NCI-H1105 treated with DMSO at 0.1 percent for 48 hours (cell line): ENCODE data around the gene CEP57L1.
"Not testable (repeated sequence)": the region's sequence is repeated elsewhere in the genome, so short reads cannot be mapped to it uniquely, and the experiment has no call there.

Experiments
- DNase-seq: peaks from one replicate; lab custom pipeline; 2025; lab: John Stamatoyannopoulos, UW

Gene CEP57L1

GRCh38 chr6:109172101-109172746 is 76.9 kb downstream of the CEP57L1 start:
- no peak for DNase-seq

DNA sequence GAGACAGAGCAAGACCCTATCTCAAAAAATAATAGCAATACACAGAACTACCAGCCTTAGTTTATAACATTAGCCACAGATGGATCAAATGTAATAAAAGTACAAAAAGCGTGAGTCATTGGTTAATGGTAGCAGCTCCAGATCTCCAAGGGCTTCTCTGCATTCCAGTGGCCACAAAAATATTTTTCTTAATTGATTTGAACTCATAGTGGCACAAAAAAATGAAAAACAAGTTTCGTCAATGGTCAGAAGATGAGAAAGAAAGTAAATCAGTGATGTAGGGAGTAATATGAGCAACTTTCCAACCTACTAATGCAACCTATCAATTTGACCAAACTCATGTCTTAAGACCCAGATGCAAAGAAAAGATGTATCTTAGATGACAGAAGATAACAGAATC is 79.6 kb downstream of the CEP57L1 start:
- no peak for DNase-seq

DNA sequence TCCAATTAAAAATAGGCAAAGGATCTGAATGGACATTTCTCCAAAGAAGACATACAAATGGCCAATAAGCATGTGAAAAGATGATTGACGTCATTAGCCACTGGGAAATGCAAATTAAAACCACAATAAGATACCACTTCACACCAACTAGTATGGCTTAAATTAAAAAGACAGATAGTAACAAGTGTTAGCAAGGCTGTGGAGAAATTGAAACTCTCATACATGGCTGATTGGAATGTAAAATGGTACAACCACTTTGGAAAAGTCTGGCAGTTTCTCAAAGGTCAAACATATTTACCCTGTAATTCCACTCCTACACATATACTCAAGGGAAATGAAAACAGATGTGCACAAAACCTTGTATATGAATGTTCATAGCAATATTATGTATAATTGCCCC is 83.6 kb downstream of the CEP57L1 start:
- no peak for DNase-seq

GRCh38 chr6:109179507-109179906 is 84.2 kb downstream of the CEP57L1 start:
- DNase-seq, result no peak

- no peak for DNase-seq
Observed at GRCh38 chr6:109182578-109182977, 87.3 kb downstream of the CEP57L1 start.

GRCh38 chr6:109183109-109183650 is 87.9 kb downstream of the CEP57L1 start:
- DNase-seq, result peak; percentile 8

DNA sequence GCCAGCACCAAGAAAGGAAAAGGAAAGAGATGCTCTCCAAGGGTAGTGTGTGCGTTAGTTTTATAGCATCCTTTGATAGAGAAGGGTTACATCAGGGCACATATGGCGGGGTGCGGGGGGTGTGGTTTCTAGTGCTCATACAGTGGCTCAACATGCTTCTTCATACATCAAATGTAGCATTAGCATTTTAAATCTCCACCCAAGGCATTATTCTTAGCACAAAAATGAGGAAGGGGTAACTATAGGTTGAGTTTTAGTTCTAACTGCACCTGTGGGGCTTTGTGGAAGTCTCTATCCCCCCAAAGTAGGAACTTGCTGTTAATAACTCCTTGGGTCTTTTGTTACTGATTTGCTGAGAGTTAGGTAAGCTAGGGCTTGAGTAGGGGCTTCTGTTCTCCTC is 89.3 kb downstream of the CEP57L1 start:
- no peak for DNase-seq

DNA sequence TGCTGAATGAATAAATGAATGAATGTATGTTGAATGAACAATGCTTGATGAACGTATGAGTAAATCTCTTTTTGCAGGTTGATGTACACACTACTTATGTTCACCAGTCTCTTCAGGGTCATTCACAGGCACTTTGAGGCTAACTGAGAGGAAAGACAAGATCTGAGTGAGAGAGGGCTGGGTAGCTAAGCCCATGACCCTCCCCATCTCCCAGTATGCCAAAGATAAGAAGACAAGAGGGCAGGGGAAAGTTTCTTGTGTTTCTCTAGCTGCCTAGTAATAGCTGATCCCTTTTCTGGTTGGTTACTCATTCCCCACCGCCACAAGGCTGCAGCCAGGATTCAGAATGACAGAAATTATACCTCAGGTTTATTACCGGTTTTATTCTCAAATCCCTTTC is 90.7 kb downstream of the CEP57L1 start:
- no peak for DNase-seq

DNA sequence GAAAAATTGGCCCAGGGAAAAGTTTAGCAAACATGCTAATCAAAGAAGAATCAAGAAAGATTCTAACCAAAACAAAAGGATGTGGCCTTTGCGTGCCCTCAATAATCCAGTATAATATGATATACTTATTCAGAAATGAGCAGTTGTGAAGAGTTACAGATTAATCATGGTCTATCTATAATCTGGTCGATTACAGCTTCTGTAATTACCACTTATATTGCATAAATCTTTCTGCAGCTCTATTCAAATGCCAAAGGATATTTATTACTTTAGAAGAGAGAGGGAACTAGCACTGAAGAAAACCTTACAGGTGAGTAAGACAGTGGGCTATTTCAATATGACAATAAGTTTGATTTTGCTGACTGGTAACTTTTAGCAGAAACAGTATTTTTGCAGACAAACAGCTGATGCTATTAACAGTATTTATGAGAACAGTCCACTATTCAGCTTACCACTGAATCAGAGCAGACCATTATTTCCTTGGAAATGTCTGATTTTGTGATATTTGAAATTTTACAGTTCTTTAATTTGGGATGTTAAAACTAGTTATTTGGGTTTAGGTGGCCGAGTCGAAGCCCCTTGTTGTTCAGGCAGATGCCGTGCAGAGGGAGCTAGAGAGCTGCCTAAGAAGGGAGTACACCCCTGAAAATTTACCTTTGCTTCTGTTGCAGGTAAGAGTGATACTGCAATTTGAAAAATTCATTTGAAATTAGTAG is 92.2 kb downstream of the CEP57L1 start:
- DNase-seq, result peak; percentile 57

- no peak for DNase-seq
Observed at GRCh38 chr6:109188115-109188411, 92.8 kb downstream of the CEP57L1 start.

DNA sequence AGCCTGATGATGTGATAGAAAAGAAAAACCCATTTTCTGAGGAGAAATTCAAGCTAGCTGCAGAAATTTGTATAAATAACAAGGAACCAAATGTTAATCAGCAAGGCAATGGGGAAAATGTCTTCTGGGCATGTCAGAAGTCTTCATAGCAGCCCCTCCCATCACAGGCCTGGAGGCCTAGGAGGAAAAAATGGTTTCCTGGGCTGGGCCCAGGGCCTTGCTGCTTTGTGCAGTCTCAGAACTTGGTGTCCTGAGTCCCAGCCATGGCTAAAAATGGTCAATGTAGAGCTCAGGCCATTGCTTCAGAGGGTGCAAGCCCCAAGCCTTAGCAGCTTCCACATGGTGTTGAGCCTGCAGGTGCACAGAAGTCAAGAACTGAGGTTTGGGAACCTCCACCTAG is 96.1 kb downstream of the CEP57L1 start:
- not testable (repeated sequence) for DNase-seq

DNA sequence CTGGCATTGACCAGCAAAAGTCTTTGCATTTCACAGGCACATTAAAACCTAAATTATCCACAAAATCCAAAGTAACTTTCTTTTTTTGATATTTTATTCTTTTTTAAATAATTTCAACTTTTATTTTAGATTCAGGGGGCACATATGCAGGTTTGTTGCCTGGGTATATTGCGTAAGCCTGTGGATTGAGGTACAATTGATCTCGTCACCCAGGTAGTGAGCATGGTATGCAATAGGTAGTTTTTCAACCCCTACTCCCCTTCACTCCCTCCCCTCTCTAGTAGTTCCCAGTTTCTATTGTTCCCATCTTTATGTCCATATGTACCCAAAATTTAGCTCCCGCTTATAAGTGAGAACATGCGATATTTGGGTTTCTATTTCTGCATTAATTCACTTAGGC is 97.6 kb downstream of the CEP57L1 start:
- no peak for DNase-seq

- no peak for DNase-seq
Observed at GRCh38 chr6:109194880-109195279, 99.6 kb downstream of the CEP57L1 start.

- no peak for DNase-seq
Observed at GRCh38 chr6:109197061-109197460, 101.8 kb downstream of the CEP57L1 start.

- DNase-seq, result no peak
Observed at GRCh38 chr6:109202409-109203264, 107.3 kb downstream of the CEP57L1 start.

DNA sequence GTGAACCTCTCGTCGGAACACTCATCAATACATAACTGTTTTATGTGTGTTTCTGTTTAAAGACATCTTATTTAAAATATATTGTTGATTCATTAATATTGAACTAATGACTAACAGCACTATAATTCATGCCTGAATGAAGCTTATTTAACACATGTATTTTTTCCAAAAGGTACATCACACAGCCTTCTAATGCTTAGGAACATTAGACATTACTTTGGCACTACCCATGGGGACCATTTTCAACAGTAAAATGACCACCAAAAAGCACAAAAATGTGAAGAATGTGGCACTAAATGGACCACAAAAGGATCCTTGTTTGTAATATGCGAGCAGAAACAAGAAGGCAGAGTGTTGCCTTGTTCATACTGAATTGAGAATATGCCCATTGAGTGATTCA is 109.2 kb downstream of the CEP57L1 start:
- no peak for DNase-seq

- DNase-seq, result no peak
Observed at GRCh38 chr6:109212683-109213082, 117.4 kb downstream of the CEP57L1 start.
